GM19238 (cell line): ENCODE results near the gene ZNF747.
"Not testable (repeated sequence)": the region's sequence is repeated elsewhere in the genome, so short reads cannot be mapped to it uniquely, and the experiment has no call there.

ENCODE experiments used
- DNase-seq: peaks from one replicate; pipeline ENCODE4 v3.0.0; 2011; ENCODE audit warnings: low spot score; ENCODE audit not compliant: insufficient read length

The ZNF747 gene

DNA sequence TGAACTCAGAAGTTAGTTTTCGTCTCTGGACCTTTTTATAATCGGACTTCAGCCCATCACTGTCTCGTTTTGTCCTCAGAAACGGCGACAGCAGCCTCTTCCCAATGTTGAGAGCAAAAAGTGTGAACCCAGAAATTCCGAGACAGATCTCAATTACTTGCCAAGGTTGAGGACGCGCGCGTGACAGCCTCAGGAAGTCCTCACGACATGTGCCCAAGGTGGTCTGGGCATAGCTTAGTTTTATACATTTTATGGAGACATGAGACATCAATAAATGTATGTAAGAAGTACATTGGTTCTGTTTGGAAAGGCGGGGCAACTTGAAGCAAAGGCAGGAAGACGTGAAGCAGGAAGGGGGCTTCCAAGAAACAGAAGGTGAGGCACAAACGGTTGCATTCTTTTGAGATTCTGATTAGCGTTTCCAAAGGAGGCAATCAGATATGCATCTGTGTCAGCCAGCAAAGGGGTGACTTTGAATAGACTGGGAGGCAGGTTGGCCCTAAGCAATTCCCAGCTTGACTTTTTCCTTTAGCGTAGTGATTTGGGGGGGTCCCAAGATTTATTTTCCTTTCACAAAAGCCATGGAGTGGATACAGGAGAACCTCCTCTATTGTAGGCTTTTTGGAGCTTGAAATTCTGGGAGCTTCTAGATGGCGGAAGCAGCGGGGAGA, 583 bp upstream of the ZNF747 start:
- no peak for DNase-seq

- DNase-seq: no peak
Observed at GRCh38 chr16:30533748-30534367, 800 bp downstream of the ZNF747 start.

DNA sequence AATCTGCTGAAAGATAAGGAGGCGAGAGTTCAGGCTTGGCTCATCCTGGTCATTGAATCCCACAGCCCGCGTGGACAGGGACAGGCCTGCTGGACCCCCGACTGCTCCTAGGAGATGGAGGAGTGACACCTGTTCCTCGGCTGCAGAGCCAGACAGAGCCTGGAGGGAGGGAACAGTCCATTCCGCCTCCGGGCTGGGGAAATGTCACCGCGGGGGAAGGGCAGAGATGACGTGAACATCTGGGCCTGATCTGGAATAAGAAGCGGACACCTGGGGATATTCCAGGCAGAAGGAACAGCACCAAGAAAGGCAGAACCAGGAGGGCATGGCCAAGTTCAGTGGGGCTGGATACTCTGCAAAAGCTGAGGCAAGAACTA, 1.5 kb downstream of the ZNF747 start:
- DNase-seq: no peak

DNA sequence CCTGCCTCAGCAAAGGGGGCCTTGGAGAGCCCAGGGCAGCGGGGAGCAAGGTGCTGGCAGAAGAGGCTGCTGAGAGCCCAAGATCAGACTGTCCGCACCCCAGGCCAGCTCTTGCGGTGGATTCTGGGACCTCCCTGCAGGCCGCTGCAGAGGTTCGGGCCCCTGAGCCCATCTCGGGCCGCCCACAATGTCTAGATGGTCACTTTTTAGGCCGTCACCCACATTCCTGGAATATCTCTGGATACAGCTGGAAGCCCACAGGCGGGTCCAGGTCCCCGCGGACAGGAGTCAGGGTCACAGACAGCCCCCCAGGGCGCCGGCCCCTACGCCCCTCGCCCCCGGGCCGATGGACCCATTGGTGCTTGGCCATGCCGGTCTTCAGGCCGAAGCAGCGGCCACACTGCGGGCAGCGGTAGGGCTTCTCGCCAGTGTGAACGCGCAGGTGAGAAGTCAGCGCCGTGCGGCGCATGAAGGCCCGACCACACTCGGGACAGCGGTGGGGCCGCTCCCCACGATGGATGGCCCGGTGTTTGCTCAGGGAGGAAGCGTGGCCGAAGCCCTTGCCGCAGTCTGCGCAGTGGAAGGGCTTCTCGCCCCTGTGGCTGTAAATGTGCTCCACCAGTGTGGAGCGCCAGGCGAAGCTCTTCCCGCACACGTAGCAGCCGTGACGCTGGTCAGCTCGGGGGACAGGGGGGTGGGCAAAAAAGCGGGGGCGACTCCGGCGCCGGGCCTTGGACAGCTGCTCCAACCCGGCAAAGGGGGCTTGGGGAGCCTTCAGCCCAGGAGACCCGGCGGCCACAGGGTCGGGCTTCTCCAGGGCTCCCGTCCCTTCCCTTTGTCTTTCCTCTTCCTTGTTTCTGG, 2.1 kb downstream of the ZNF747 start:
- DNase-seq: no peak

DNA sequence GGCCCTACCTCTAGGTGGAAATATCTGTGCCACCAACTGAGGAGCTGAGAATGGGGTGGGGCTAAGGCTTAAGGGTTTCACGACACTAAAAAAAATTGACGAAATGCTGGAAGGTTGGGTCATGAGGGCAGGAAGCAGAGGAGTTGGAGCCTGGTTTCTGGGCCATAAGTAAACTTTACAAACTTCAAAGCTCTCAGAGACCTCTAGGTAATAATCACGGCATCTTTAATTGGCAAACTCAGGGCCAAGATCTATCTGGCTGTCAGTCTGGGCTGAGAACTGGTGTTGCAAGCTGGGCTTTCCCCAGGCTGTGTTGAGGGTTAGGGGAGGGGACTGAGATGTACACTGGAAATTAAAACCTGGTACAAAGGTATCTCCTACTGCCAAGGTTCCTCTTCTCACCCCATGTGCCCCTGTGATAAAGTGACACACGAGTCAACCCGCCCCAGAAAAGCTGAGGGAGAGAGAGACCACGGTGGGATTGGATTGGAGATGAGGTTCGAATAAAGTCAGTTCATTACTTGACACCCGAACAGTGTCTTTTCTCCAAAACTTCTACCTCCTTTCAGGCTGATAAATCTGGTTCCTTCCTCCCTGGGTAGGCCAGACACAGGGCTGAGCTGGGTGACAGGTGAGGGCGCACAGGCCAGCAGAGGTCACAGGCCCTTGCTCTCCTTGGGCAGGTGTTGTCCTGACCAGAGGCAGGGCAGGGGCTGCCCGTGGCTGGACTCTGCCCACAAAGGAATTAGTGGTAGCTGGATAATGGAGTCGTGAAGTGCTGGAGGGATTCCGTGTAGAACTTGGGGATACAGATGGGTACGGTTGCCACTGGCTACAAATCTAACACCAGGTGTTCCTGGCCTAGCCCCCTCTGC, 4.3 kb downstream of the ZNF747 start:
- DNase-seq: no peak

GRCh38 chr16:30528799-30529457, 5.7 kb downstream of the ZNF747 start:
- DNase-seq: no peak

GRCh38 chr16:30527635-30528178, 7.0 kb downstream of the ZNF747 start:
- DNase-seq: peak; percentile 65

DNA sequence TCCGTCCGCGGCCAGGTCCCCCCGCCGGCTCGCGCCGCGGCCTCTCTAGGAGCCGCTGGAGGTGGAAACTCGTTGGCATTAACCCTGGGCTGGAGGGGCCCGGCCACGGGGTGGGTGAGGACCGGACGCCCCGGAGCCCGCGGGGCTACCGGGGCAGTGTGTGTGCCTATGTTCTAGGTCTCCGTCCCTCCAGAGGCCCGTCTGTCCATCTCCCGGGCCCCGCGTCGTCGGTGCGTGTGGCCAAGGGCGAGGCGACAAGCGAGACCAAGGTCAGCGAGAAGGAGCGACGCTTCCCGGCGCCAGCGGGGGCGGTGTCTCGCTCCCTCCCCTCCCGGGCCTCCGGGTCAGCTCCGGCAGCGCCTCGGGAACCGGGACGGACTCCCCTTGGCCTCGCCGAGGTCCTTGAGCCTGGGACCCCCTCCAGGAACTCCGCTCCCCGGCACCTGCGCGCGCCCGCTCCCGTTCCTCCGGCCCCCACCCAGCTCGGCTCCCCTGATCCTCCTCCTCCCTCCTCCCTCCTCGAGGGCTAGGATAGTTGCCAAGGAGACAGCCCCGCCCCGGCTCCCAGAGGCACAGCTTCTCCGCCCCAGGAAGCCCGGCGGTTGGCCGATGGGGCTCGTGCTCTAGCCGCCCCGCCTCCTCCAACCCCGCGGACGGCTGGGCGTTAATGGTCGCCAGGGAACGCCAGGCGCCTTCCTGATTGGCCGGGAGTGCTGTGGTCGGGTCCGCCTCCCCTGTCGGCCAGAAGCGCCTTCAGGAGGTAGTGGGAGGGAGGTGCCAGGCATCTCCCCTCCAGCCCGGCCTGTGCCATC, 7.6 kb downstream of the ZNF747 start:
- peak; percentile 99 for DNase-seq

DNA sequence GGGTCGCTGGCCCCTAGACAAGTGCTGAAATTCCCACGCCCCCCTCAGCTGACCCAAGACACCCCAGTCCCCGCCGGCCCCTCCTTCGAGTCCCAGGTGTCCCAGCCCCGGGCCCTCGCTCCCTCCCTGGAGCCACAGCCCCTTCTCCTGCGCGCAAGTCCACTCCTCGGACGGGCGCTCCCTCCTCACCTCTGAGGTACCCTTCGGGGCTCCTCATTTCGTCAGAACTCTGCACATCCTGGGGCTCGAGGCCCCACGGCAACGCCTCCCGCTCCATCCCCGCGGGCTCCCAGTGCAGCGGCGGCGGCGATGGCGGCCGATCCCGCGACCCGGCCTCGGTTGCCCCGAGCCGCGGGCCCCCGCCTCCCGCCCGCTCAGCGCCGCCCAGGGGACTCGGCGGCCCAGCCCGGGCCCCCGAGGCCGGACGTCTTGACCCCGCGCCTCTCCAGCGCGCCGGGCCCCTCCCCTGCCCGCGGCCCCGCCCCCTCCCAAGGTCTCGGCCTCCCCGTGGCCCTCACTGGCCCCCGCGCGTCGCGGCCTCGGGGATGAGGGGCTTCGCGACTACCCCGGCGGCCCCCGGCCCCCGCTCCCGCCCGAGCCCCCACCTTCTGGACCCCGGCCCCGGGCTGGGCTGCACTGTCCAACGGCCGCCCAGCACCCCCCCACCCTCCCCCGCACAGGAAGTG, 8.4 kb downstream of the ZNF747 start, which contains the start of gene ZNF768:
ZNF768 (minus strand) TSS at position 430 of the 686 bp plus-strand sequence; CDS start at position 277, 153 bp downstream.
- peak; percentile 63 for DNase-seq

GRCh38 chr16:30525844-30526136, 8.9 kb downstream of the ZNF747 start:
- no peak for DNase-seq

GRCh38 chr16:30524575-30525568, 9.8 kb downstream of the ZNF747 start:
- DNase-seq: no peak

DNA sequence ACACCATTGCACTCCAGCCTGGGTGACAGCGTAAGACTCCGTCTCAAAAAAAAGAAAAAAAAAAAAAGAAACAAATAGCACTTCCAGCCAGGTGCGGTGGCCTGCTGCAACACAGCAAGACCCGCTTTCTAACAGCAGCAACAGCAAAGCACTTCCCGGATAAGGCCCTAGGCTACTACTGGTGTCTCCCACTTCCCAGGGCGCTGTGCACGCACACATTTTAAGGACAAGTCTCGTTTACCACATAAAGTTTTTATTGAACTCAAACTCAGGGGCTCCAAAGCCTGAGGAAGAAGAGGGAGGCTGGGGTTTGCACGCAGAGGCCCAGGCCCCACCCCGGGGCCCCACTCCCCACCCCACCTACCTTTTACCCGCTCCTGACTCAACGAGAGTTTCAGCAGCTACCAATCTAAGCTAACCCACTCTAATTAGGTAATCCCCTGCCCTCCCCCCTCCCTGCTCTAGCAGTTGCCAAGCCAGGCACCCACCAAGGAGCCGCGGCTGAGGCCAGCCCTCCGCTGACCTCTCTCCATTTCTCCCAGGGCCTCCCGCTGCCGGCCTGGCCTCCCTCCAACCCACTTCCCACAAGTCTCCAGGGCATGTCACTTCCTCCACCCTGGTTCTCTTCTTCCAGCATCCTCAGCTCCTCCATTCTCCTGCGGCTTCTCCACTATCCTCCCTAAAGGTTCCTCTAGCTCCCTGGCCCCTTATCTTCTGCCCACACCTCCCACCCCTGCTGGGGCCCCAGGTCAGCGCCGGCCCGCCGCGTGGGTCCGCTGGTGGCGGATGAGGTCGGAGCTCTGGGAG, 10.7 kb downstream of the ZNF747 start:
- DNase-seq: no peak

DNA sequence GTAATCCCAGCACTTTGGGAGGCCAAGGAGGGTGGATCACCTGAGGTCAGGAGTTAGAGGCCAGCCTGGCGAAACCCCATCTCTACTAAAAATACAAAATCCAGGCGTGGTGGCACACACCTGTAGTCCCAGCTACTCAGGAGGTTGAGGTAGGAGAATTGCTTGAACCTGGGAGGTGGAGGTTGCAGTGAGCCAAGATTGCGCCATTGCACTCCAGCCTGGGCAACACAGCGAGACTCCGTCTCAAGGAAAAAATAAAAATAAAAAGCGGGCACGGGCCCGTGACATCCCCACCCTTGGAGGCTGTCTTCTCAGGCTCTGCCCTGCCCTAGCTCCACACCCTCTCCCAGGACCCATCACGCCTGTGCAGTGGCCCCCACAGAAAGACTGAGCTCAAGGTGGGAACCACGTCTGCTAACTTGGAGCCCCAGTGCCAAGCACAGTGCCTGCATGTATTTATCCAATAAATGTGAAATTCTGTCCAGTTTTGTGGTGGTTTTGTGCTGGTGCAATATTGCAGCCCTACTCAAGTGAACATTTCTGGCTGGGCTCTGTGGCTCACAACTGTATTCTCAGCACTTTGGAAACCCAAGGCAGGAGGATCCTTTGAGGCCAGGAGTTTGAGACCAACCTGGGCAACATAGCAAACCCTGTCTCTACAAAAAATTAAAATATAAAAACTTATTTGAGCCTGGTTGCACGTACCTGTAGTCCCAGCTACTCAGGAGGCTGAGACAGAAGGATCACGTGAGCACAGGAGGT, 11.8 kb downstream of the ZNF747 start:
- DNase-seq: not testable (repeated sequence)

- no peak for DNase-seq
Observed at GRCh38 chr16:30521873-30522641, 12.6 kb downstream of the ZNF747 start.

- no peak for DNase-seq
Observed at GRCh38 chr16:30521476-30521872, 13.2 kb downstream of the ZNF747 start.
